GM21390 (cell line): Measurements from ENCODE around the gene POLE4.

Experiments
- ATAC-seq: cut with Tn5 transposase; IDR thresholded peaks from one replicate; pipeline ENCODE4 v1.9.1; 2021; ENCODE audit not compliant: unreplicated experiment

POLE4 gene, protein sequence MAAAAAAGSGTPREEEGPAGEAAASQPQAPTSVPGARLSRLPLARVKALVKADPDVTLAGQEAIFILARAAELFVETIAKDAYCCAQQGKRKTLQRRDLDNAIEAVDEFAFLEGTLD

DNA sequence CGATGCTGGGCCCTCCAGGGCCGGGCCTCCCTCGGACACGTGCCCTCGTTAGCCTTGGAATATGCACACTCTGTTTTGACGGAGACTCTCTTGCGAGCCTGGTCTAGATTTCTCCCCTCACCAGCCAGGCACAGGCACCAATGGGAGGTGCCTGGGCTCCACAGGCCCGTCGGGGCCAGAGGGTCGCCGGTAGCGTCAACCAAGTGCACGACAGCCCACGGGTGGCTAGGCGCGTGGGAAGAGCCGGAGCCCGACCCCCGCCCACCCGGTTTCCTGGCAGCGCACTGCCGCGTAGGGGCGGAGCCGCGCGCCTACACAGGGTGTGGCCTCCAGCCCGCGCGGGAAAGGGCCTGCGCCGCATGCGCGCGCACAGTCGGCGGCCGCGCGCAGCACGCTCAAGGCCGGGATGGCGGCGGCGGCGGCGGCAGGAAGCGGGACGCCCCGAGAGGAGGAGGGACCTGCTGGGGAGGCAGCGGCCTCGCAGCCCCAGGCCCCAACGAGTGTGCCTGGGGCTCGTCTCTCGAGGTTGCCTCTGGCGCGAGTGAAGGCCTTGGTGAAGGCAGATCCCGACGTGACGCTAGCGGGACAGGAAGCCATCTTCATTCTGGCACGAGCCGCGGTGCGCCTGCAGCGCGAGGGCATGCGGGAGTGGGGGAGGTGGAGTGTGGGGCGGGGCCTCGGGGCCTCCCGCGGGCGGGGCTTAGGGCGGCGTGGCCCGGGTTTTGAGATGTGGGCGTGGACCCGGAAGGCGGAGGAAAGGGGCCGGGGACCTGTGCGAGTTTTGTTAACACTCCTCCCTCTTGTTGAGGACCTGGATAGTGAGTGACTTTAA, at the start of gene POLE4:
Gene POLE4, plus strand, starts transcription at position 370 of the 832 bp plus-strand sequence. Its CDS starts 37 bp downstream, at position 407.
- ATAC-seq = peak; percentile 94

DNA sequence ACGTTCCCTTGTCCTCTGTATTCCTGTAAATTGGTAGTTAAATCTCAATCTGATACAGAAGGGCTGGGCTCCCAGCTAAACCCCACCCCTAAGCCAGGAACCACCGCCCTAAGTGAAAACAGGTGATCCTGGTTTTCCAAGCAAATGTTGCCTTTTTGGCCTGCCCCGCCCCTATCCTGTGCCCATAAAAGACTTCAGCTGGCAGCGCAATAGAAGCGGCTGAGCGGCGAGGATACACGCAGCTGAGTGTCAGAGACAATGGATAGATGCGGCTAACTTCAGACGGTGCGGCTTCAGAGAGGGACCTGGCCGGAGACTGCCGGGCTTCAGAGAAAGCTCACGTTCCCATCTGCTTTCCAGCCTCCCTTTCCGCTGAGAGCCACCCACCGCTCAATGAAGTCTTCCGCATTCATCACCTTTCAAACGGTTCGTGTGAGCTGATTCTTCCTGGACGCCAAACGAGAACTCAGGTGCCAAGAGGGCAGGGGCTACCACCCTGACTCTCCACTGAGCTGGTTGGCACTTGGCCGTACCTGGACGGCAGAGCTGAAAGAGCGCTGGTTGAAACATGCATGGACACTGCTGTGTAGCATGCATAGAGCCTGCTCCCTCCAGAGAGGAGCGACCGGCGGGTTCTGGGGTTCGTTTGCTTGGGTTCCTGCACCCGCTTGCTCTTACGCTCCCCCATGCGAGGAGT, 49.5 kb upstream of the POLE4 start:
- ATAC-seq = no peak

DNA sequence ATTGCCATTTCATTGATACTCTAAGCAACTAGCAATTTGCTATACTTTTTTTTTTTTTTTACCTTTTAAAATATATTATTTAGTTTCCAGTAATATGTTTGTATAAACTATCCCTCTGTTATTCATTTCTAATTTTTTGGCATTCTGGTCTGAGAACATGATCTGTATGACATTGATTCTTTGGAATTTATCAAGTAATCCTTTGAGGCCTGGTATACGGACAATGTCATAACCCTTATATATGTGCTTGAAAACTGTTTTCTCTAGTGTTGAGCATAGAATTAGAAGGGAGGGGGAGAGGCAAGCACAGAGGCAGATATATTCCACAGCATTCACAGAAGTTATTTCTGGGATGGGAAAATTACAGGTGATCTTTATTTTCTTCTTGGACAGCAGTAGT, 48.2 kb upstream of the POLE4 start:
- no peak for ATAC-seq

DNA sequence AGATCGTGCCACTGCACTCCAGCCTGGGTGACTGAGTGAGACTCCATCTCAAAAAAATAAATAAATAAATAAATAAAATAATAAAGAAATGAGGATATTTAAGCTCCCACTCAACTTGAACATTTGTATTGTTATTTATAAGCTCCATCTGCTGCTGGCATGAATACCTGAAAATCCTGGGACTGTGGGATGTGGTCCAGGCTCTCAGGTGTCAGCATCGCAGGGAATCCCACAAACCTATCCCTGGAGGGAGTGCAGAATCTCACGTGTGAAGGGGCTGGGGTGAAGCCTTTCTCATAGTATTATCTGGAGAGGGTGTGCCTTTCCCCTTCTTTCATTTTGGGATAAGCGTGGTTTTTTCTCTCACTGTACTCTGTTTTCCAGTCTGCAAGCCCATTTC, 47.4 kb upstream of the POLE4 start:
- no peak for ATAC-seq

DNA sequence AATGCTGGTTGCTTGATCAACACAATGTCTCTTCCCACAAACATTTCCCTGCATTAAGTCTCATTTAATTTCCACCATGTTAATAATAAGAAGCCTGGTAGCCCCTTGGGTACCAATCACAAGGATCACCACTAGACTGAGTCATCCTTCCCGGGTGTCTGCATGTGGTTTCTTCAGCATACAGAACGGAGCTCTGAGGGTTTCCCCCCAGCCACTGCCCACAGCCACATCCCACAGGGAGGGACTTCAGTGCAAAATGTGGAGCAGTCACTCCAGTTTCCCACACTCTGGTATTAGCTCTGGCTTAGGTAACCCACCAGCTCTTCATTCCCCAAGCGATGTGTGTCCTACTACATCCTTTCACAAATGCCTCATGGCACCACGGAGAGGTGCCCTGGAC, 42.7 kb upstream of the POLE4 start:
- peak; percentile 54 for ATAC-seq

DNA sequence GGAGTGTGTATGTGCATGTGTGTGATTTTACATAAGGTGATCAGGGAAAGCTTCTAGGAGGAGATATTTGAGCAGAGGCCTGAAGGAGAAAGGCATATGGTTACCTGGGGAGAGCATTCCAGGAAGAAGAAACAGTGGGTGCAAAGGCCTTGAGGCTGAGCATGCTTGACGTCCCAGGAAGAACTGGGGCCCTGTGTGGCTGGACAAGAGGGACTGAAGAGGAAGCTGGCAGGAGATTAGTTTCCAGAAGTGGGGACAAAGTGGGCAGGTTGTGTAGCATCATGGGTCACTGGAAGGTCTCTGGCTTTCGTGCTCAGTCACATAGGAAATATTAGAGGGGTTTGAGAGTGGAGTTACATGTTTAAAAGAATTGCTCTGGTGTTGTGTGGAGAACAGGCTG, 42.0 kb upstream of the POLE4 start:
- ATAC-seq = no peak

DNA sequence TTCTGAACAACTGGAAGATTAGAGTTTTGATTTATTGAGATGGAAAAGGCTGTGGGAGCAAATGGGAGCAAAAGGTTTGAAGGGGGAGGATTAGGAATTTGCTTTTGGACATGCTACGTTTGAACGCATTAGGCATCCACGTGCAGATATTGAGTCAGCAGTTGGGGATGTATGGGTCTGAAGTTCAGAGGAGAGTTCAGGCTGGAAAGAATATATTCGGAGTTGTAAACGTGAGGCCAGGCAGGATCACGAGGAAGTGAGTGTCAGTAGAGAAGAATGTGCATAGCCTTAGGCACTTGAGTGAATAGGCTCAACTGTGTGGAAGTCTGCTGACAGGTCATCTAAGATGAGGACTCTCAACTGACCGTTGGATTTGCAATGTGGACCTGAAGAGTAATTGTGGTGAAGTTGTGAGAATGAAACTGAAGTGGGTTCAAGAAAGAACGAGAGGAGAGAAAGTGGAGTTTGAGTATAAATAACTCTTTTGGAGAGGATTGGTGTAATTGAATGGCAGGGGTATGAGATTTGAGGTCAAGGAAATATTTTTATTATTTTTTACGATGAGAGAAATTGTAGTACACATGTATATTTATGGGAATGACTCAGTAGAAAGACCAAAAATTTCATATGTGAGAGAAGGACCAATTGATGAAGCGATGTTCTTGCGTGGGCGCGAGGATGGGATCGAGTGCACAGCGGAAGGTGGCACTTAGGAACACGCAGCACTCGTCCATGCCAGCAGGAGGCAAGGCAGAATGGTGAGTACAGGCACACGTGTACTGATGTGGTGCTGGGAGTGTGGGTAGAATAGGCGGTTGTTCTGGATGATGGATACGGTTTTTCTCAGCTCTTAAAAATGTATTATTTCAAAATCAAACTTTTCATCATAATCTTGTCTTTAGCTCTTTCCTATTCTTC, 40.5 kb upstream of the POLE4 start:
- no peak for ATAC-seq

DNA sequence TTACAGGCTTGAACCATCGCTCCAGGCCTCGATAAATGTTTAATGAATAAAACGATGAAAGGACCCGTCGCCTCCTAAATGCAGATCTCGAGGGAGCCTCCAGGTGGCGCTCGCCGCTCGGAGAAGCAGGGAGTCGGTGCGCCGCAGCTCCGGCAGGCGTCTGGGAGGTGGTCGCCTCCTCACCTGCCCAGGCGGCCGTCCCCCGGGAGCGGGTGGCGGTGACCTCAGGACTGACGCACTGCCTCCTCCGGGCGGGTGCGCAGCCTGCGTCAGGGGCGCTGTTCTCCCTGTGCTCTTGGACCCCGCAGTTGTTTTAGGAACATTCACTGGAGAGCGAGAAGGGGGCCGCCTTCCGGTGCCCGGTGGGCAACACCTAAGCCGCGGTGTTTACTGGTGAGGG, 38.6 kb upstream of the POLE4 start:
- no peak for ATAC-seq

DNA sequence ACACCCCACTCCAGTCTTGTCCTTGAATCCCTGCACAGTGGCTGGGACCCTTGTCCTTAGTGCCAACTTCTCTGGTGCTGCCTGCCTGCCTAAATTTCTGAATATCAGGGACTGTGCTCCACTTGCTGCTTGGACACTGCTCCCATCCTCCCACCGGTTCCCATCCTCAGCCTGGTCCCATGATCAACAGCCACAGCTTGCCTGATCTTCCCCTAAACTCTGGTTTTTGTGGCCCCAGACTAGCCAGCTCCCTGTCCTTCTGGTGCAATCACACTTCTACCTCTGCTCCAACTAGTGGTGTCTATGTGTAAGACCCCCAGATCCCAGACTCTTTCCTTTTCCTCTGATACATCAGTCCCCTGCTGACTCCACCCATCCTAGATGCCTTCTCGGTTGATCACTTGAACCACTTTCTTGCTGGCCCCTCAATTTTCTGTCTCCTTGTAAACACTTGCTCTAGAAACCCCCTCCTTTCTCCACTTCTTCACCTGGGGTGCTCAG, 37.2 kb upstream of the POLE4 start:
- ATAC-seq = no peak

DNA sequence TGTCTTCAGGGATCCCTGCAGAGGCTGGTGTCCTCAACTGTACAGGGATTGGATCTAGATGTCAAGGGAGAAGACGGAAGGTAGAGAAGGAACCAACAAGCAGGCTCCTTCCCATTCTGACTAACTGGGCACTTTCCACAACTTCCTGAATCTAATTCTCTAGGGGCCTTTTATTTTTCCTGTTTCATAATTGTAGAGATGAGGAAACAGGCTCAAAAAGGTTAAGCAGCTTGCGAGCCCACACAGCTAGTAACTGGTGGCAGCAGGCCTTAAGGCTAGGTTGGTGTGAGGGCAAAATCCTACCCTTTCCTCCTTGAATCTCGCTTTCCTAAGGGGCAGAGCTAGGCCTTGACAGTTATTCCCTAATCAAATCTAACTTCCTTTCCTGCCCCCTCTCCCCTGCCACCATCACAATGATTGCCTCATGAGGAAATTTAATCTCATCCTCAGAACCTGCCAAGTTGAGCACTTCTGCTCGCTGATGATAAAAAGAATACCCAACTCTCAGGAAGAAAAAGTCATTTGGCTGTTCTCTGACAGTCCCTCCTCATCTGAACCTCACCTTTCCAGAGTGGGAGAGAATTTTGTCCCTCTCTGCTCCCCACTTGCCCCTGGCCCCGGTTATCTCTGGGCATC, 35.7 kb upstream of the POLE4 start:
- no peak for ATAC-seq

DNA sequence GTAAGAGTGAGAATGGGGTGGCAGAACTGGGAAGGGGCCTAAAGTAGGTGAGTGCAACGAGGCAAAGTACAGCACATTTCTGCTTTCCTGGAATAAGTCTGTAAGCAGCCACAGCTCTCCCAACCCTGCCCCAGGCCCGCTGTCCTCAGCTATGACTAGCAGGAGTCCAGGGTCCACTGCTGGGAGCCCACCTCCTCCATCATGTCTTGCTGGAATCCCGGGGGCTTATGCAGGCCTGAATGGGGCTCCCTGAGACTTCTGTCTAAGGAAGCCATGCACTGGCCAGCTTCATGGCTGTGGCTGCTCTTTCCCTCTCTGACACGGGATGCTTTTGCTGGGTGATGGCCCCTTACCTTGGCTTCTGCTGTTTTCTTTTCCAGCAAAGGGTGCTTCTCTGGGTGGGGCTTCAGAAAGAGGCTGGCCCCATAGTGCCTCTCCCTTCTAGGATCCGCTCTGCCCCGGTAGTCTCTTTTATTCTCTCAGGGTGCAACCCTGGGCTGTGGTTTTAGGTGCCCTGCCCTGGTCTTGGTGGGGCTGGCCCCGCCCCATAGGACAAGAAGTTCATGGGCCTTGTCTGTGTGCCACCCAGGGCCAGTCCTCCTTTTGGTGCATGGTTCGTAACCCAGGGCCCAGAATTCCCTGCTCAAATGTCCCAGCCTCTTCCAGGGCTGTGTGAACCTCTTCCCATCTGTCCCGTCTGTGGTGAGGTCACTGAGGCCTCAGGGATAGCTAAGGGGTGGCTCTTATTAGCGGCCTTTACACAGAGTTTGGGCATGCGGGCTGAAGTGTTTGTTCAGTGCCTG, 33.8 kb upstream of the POLE4 start:
- ATAC-seq = no peak

DNA sequence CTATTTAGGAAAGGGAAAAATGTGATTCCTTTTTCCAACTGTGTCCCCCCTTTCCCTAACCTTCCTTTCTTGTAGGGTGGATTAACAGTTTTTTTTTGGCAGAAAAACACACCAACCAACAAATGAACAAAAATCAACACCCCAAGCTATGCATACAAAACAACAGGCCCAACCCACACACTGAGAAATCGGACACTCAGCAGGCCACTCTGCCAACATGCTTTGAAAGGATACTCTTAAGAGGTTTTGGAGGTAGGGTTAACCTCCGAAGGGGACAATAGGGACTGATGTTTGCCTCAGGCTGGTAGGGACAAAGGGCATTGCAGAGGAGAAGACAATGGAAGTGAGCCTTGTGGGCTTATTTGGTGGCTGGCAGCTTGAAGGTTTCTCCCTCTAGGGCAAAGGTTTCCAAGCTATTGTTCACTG, 33.1 kb upstream of the POLE4 start:
- no peak for ATAC-seq

DNA sequence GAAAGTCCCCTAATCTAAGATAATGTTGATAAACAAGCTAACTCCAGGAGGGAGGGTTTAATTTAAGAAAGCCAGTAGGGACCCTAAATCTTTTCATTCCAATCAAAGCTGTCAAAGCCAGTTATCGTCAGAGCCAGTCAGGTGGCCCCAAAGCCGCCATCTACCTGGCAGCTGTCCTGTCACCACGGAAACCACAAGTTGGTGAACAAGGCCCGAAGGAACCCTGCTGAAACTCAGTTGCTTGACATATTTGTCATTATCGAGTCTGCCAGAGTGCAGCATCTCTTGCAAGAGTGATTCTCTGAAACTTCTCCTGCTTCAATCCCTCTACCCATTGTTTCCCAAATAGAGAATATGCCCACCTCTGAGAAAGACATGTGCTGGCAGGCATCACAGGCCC, 30.8 kb upstream of the POLE4 start:
- ATAC-seq = no peak

DNA sequence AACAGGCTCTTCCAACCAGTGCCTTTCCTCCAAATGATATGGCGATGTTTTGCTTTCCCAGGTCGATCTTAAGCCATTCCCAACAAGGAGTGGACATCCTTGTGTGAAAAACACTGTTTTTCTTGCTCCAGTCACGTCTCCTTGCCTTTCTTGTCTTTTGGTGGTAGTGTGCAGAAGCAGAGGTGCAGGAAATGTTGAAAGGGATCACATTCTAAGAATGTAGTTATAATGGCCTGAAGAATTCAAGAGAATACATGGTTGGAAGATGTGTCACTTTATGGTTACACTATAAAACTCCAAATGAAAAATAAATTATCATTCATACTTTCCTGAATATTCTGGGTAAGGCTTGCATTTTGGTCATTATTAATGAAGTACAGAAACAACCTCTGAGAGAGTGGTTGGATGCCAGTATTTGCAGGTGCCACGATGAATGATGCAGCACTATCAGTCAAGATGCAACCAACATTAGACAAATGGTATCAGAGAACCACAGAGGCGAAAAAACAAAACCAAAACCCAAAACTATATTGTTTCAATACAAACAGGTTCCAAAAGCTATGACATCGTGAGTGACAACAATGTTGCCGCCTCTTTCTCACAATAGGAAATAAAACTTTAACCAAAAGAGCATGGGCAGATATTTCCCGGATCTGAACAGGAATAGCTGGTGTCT, 27.5 kb upstream of the POLE4 start:
- no peak for ATAC-seq

DNA sequence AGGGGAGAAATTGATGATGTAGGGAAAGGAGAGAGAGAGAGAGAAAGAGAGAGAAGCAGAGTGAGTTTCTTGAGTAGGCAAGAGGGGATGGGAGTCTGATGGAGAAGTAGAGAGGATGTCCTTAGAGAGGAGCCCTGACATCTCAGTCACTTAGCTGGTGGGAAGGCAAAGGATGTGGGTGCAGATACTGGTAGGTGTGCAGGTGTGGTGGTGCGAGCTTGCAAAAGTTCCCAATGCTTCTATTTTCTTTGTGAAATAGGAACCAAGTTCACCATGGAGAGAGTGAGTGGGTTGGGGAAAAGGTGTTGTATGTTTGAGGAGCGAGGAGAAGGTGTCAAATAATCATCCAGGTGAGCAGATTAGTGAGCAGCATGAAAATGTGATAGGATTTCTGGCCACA, 26.5 kb upstream of the POLE4 start:
- ATAC-seq = no peak

DNA sequence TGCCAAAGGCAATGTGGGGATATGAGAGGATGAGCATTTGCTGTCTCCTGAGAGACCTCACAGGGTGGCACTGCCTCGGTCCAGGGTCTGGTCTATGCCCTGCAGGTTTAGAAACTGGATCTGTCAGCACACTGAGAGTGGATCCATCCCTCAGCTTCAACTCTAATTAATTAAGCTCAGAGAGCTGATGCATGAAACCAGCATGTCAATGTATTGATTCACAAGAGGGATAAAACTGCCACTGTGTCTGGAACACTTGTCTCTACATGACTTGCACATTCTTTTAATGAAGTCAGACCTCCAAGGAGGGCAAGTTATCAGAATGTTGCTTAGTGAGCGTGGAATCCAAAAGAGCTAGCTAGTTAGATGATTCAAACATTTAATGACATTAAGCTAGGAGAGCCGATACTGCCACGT, 22.5 kb upstream of the POLE4 start:
- ATAC-seq = no peak

DNA sequence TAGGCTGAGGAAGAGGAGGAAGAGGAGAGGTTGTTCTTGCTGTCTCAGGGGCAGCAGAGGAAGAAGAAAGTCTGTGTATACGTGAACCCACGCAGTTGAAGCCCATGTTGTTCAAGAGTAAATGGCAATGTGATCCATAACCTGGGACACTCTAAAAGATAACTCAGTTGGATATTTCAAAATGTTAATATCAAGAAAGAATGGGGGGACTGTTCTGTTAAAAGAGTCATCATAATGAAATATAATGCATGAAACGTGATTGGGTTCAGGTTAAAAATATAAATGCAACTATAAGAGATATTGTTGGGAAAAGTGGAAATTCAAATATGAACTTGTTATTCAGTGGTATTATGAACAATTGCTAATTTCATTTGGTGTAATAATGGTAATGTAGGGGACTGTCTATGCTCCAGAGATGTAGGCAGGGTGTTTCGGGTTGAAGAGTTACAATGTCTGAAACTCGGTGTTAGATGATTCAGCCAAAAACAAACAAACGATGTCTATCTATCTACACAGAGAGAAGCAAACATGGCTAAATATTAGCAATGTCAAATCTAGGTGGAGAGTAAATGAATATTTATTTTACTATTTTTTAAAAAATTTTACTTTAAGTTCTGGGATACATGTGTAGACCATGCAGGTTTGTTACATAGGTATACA, 21.1 kb upstream of the POLE4 start:
- no peak for ATAC-seq

DNA sequence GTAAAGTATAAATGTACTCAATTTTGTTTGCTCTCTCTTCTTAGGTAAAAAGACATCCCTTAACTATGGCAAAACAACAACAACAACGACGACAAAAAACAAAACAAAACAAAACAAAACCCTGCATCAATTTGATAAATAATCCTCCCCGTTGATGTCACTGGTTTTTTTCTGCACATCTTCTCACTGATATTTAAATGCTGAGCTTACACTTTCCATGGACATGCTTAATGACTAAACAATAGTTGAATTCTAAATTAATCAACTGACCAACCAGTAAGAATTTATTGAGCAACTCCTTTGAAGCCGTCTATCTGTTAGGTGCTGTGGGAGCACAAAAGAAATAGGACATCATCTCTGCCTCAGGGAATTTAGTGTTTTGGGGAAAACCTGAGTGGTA, 20.2 kb upstream of the POLE4 start:
- no peak for ATAC-seq
